ENCODE data around the gene PRRT2.
"Not testable (repeated sequence)": the region's sequence is repeated elsewhere in the genome, so short reads cannot be mapped to it uniquely, and the experiment has no call there.

PRRT2 gene

DNA sequence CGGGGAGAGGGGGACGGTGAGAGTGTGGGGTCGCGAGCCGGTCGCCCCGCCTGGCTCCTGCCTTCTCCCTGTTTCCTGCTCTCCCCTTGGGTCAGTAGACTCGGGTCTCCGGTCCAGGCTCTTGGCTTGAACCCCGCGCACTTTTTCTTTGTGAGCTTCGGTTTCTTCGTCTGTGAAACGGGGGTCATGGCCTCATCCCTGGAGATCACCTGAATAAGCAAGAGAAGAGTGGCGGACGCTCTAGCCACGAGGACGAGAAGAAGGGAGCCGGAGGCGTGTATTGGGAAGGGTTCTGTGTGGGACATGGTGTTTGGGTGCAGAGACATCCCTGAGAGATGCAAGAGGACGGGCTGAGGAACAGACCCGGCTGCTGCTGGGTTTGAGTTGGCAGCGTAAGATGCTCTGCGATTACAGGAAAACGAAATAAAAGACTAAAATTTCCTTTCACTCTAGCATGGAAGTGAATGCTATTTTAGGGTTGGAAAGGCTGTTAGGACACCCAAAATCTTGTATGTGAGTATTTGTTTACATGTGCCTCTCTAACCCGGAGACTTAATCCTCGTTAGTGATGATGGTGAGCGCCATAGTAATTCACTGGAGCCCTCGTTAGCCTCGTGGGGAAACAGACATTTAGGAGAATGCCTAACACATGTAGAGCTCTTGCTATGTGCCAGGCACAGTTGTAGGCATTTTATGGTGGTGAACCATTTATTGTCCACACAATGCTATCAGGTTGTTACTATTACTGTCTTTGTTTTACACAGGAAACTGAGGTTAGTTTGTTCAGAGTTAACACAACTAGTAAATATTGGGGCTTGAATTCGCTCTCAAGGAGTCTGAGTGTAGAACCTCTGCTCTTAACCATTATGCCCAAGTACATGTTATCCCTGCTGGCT lies 20.8 kb upstream of the PRRT2 start:
- no peak for DNase-seq

DNA sequence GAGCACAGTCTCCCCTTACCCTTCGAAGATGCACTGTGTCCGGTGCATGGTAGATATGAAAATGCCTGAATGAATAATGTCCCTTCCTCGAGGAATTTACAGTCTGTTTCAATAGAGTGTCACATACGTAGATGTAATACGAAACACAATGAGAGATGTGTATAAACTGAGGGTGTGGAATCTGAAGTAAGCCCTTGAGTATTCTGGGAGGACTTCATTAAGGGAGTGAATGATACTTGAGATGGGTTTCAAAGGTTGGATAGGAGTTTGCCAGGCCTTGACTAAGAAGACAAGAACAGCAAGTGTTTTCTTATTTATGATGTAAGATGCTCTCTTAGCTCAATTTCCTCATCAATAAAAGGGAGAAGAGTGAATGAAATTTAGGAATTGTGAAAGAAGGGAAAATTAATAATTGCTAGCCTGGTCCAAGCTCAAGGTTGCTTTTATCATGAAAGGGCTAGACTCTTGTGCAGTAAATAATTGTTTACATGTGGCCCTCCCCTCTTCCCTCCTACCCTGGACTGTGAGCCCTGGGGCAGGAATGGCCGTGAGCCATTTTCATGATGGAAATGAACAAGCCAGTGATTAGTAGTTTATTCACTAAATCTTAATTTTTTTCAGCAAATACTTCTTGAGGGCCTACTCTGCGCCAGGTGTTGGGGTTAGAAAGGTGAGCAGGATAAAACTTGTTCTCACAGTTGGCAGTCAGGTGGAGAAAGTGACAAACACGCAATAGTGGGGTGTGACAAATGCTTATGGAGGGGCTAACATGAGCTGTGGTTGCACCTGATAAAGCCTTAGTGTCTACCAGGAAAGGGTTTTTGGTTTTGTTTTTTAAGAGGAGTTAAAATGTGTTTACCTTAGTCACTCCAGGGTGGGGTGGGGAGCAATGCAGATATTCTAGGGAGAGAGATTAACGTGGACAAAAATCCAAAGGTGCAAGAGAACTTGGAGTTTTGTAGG lies 19.9 kb upstream of the PRRT2 start:
- DNase-seq = no peak

DNA sequence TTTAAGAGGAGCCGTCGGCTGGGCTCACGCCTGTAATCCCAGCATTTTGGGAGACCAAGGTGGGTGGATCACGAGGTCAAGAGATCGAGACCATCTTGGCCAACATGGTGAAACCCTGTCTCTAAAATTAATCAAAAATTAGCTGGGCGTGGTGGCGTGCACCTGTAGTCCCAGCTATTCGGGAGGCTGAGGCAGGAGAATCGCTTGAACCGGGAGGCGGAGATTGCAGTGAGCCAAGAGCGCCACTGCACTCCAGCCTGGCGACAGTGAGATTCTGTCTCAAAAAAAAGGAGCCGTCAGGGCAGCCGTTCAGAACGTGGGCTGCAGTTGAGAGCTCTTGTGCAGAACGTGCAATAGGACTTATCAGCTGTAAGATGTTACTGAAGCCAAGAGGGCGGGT lies 18.8 kb upstream of the PRRT2 start:
- DNase-seq = not testable (repeated sequence)

DNA sequence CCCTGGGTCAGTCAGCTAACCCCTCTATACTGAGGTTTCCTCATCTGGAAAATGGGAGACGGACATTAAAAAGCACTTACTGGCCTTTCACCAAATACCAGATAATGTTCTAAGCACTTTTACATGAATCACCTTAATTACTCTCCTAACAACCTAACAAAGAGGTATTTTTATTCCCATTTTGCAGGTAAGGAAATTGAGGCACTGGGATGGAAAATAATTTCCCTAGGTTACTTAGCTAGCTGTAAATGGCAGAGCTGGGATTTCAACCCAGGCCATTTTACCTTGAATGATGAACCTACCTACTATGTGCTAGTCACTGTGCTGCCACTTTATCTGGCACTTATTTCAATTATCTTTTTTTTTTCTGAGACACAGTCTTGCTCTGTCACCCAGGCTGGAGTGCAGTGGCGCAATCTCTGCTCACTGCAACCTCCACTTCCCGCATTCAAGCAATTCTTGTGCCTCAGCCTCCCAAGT lies 17.7 kb upstream of the PRRT2 start:
- no peak for DNase-seq

DNA sequence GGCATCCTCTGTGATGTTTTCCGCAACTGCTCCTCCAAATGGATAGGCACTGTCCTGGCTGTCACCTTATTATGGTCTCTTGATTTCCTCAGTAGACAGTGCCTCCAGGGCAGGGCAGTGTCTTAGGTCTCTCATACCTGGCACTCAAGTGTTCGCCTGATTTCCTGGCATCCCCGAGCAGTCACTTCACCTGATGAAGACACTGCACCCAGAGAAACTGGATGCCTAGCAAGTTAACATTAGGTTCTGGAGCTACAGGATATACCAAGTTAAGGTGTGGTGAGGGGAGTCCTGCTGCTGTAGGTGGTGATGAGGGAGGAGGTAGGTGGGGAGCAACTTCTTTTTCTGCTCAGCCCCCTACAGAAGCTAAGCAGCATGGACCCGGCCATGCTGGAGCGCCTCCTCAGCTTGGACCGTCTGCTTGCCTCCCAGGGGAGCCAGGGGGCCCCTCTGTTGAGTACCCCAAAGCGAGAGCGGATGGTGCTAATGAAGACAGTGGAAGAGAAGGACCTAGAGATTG lies 9.5 kb upstream of the PRRT2 start:
- DNase-seq = no peak

DNA sequence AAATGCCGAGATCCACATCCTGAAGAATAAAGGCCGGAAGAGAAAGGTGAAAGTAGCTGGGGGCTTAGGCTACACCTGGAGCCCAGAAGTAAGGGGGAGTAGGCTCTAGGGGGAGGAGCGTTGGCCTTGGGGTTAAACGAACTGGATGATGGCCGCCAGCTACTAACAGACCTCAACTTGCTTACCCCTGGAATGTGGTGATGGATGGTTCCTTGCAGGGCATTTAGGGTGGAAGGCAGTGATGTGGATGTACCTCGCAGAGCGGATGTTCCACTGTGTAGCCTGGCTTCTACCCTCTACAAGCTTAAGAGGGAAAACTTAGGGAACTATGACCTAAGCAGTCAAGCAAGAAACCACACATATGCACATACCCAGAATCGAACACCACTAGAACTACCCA lies 8.0 kb upstream of the PRRT2 start:
- DNase-seq = no peak

DNA sequence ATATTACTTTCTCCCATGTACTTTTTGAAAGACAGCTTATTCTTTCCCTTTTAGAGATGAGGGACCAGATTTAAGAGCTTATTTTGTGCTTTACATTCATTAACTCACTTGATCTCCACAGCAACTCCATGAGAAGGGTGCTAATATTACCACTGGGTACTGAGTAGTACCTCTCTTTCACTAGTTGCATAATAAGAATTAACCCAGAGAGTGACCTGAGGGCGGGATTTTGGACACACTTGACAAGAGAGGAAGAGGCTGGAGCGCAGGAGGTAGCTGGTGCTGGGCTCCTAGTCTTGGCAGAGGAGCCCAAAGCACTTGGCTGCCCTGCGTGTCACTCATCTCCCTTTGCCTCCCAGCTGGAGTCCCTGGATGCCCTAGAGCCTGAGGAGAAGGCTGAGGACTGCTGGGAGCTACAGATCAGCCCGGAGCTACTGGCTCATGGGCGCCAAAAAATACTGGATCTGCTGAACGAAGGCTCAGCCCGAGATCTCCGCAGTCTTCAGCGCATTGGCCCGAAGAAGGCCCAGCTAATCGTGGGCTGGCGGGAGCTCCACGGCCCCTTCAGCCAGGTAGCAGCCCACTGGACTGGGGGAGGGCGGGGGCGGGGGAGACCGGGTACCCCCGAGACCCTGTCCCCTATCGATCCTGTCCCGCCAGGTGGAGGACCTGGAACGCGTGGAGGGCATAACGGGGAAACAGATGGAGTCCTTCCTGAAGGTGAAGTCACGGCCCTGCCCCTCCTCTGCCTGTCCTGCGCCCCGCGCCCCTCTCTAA lies 7.3 kb upstream of the PRRT2 start:
- no peak for DNase-seq

DNA sequence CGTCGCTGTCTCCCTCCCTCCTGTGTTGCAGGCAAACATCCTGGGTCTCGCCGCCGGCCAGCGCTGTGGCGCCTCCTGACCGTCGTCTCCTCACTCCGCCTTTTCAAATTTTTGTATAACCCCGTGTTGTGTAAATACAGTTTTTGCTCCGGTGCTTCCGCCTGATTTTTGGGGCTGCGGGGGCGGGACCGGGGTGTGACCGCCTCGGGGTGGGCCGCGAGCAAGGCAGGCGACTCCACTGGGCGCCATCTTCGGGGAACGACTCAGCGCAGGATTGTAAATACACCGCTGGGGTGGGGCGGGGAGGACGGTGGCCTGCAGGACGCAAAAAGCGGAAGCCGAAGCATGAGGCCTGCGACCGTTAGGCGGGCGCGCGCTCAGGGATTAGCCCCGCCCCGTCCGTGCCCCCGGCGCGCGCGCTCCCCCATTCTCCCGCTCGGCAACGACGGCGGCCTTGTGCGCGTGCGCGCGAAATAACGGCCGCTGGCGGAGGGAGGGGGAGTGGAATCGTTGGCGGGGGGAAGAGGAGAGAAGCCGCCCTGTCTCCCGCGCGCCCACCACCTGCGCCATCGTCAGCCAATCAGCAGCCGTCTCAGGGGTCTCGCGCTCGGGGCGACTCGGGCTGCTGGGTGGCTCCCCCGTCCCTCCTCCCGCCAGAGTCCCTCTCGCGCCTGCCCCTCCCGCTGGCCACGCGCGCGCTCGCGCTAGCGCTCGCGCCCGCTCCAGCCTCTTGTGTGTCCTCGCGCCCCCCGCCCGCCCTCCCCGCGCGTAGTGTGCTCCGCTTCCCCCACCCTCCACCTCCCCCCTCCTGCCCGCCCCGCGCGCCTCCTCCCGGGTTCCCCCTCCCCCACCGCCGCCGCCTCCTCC lies 6.5 kb upstream of the PRRT2 start:
- DNase-seq = peak; percentile 97 to 98

DNA sequence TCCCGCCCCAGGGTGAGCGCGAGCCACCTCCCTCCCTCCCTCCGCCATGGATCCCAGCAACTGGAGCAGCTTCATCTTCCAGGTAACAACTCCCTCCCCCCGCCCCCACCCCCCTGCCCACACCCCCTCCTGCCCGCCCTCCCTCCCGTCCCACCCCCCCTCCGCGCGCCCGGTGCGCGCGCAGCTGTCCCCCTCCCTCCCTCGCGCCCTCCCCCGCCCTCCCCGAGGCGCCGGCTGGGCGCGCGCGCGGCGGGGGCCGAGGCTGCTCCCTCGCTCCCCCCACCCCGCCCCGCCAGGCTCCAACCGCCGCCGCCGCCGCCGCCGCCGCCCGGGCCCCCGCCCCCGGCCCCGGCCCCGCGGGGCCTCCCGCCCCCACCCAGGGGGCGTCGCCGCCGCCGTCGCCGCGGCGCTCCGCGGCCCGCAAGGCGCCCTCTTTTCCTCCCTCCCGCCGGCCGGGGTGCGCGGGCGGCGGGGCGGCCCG lies 5.9 kb upstream of the PRRT2 start, which contains the start of gene MAZ:
Gene MAZ (plus strand): TSS at position 431 of the 481 bp plus-strand sequence. CDS start 173 bp downstream, outside the sequence.
- DNase-seq = no peak

DNA sequence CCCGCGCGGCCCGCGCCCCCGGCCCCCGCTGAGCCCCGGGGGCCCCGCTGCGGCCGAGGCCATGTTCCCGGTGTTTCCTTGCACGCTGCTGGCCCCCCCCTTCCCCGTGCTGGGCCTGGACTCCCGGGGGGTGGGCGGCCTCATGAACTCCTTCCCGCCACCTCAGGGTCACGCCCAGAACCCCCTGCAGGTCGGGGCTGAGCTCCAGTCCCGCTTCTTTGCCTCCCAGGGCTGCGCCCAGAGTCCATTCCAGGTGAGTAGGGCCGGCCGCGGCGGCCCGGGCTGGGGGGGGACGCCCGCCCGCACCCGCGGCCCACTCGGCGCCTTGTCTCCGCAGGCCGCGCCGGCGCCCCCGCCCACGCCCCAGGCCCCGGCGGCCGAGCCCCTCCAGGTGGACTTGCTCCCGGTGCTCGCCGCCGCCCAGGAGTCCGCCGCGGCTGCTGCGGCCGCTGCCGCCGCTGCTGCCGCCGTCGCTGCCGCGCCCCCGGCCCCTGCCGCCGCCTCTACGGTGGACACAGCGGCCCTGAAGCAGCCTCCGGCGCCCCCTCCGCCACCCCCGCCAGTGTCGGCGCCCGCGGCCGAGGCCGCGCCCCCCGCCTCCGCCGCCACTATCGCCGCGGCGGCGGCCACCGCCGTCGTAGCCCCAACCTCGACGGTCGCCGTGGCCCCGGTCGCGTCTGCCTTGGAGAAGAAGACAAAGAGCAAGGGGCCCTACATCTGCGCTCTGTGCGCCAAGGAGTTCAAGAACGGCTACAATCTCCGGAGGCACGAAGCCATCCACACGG lies 5.2 kb upstream of the PRRT2 start:
- peak; percentile 78 to 80 for DNase-seq

DNA sequence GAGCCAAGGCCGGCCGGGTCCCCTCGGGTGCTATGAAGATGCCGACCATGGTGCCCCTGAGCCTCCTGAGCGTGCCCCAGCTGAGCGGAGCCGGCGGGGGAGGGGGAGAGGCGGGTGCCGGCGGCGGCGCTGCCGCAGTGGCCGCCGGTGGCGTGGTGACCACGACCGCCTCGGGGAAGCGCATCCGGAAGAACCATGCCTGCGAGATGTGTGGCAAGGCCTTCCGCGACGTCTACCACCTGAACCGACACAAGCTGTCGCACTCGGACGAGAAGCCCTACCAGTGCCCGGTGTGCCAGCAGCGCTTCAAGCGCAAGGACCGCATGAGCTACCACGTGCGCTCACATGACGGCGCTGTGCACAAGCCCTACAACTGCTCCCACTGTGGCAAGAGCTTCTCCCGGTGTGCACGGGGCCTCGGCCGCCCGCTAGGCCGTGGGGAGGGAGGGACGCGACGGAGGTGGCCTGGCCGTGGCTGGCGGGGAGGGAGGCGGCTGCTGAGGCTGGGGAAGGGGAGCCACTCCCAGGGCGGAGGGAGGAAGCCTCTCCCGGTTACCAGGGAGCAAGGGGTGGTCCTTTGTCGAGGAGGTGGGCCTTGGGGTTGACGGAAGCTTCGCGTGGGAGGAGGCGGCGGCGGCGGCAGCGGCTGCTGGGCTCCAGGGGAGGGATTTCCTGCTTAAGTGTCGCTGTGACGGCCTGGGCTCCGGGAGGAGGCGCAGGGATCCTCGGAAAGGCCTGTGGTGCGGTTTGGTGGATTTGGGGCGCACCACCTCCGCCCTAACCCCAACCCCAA lies 4.4 kb upstream of the PRRT2 start:
- DNase-seq = peak; percentile 92 to 94

DNA sequence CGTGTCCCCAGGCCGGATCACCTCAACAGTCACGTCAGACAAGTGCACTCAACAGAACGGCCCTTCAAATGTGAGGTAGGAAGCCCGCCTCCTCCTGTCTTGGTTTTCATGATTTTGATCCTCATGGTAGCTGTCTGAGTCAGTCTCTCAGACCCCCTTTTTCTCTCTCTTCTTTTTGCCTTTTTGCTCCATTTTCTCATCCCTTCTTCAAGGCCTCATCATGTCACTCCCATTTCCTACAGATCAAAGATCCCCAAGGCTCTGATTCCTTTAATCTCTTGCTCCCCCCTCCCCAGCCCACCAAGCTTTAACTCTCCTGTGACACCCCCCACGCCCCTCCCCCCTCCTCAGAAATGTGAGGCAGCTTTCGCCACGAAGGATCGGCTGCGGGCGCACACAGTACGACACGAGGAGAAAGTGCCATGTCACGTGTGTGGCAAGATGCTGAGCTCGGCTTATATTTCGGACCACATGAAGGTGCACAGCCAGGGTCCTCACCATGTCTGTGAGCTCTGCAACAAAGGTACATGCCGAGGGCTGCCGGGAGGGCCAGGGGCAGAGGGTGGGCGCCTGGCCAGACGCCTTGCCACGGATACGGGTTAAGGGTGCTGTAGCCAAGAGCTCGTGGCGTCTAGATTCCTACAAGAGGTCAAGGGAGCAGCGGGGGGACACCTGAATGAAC lies 3.6 kb upstream of the PRRT2 start:
- DNase-seq = peak; percentile 65 to 66

DNA sequence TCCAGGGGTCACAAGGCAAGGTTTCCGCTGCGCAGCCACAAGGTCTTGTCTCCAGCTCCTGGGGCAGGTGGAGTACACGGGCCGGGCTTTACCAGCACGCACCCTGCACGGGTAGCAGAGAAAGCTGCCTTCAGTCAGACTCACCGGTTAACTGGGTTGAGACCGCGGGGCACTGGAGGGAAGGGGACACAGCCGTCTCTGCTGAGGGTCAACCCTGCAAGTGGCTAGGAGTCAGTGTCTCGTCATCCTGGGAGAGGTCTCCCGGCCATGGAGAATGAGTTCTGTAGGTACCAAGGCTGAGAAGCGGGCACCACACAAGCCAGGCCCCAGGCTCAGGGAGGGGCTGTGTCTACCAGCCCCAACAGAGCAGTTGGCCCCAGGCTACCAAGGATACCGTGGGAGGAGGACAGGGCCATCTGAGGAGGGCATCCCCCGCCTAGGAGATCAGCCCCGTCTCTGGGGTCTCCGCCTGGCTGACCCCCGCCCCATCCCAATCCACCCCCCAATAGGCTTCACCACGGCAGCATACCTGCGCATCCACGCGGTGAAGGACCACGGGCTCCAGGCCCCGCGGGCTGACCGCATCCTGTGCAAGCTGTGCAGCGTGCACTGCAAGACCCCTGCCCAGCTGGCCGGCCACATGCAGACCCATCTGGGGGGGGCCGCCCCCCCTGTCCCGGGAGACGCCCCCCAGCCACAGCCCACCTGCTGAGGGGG lies 2.8 kb upstream of the PRRT2 start:
- no peak for DNase-seq

DNA sequence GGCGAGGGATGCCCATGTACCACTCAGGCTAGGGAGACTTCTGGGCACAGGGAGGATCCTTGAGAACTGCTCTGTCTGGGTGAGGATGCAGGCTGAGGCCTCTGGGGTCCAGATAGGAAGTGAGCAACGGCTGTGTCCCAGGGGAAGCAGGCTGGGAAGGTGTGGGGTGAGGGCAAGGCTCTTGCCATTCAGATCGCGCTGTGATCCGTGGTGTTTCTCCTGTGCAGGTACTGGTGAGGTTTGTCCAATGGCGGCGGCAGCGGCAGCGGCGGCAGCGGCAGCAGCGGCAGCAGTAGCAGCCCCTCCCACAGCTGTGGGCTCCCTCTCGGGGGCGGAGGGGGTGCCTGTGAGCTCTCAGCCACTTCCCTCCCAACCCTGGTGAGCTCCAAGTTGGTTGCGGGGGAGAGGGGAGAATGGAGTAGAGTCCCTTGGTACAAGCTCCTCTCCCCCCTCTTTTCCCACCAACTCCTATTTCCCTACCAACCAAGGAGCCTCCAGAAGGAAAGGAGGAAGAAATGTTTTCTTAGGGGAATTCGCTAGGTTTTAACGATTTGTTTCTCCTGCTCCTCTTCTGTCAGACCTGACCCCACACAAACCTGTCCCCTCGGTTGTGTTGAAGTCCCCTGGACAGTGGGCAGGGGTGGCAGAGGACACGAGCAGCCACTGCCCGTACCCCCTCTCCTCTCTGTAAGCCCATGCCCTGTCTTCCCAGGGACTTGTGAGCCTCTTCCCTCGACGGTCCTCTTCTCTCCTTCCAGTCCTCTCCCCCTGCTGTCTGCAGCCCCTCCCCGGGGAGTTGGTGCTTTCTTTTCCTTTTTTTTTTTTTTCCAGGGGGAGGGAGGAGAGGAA lies 1.9 kb upstream of the PRRT2 start:
- DNase-seq = peak; percentile 64 to 68

DNA sequence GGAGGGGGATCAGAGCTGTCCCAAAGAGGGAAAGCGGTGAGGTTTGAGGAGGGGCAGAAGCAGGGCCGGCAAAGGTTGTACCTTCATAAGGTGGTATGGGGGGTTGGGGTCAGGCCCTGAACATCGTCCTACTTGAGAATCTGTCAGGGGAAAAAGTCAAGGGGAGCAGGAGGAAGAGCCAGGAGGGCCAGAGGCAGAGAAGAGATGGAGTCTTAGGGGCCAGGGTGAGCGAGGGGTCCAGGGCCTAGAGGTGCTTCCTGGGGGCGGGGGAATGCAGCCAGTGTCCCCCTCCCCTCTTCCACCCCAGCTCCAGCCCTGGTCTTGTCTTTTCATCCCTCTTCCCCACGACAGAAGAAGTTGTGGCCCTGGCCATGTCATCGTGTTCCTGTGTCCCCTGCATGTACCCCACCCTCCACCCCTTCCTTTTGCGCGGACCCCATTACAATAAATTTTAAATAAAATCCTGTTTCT lies 1.3 kb upstream of the PRRT2 start:
- DNase-seq = no peak

DNA sequence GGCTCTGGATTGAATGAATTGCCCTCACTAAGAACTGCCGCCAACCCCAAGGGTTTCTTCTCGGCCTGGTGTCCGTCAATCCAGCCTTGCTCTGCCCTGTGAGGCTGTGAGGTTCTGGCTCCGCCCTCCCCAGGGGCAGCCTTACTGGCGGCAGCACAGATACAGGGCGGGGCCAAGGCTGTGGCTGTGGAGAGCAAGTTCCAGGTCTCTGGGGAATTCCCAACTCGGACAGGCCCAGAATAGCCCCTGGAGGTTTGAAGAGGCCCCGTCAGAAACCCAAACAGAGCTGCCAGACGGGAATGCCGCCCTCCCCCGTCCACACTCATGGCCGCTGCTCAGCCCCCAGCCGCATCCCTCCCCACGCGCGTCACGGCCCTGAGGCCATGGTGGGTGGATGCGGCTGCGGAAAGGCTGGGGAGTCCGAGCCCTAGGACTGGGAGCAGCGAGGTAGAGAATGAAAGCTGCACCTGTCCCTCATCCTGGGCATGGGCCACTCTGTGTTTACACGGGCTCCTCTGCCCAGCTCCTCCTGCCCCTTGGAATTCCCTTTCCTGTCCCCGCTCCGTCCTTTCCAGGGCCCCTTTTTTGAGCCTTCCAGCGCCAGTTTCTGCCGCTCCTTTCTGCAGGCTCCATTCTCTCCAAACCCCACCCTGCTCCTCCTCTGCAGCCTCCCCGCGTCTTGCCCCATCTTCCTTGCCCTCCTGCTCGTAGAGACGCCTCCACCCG lies 660 bp upstream of the PRRT2 start:
- peak; percentile 86 to 90 for DNase-seq
